Measurements from ENCODE around the gene PTPN1. TPM values are rescaled to one million over a fixed set of nuclear protein-coding genes. Genes with fewer than 3 reads are reported as not detected.
A peak's percentile ranks its signal among the peaks of the same experiment; 100 is the strongest.
"Not testable (repeated sequence)": the region's sequence is repeated elsewhere in the genome, so short reads cannot be mapped to it uniquely, and the experiment has no call there.

The PTPN1 gene
- total and polyA plus RNA-seq, 3 experiments from 2014 or later: 35.7 to 67.3 (median 64.2) TPM

GRCh38 chr20:50563133-50563944, 53.2 kb downstream of the PTPN1 start:
- CTCF ChIA-PET: no interaction called here
- no peaks in the 10 kb centered on the region for H3K27me3 ChIP-seq (ENCODE audit: insufficient read depth, low read length, poor library complexity, severe bottlenecking)
- H3K27ac ChIP-seq (ENCODE audit: low read depth, low read length): no peak overlapping the region
- no peak overlapping the region for H3K4me3 Mint-ChIP-seq
- H3K9me3 ChIP-seq (ENCODE audit: low read length): no peaks in the 10 kb centered on the region
- peaks cover 5 to 77% (median 31%) of the 10 kb centered on the region in 3 donors for H3K36me3 Mint-ChIP-seq
- peaks cover 44 to 77% (median 66%) of the 10 kb centered on the region in 3 donors for H3K4me1 Mint-ChIP-seq
- POLR2A ChIA-PET: interaction anchor here (0.6 to 1.2 kb wide), 3 partner anchors 21 to 871 kb away, joined by 3 to 9 read pairs (median 3); no protein-coding TSS in a partner anchor
- H3K9me3 Mint-ChIP-seq: no peaks in the 10 kb centered on the region
- H3K27me3 Mint-ChIP-seq: no peaks in the 10 kb centered on the region
- H3K36me3 ChIP-seq (ENCODE audit: insufficient read depth, low read length): peaks cover 47% of the 10 kb centered on the region
- peaks cover 25% of the 10 kb centered on the region for H3K4me1 ChIP-seq (ENCODE audit: insufficient read depth, low read length)
- H3K4me3 ChIP-seq (ENCODE audit: low read length): no peak overlapping the region
- peak overlapping the region in 7 of 8 donors; percentile 23 to 81 (median 70) for H3K27ac Mint-ChIP-seq
- no peak for DNase-seq

GRCh38 chr20:50565383-50565782, 55.2 kb downstream of the PTPN1 start:
- H3K36me3 ChIP-seq (ENCODE audit: insufficient read depth, low read length): peaks cover 53% of the 10 kb centered on the region
- POLR2A ChIA-PET: no interaction called here
- Mint-ChIP-seq H3K27ac (peak overlapping the region in 3 of 8 donors; percentile 21 to 83 (median 81)), H3K36me3 (peaks cover 5 to 88% (median 36%) of the 10 kb centered on the region in 3 donors), H3K4me3 (no peak overlapping the region), H3K27me3 (no peaks in the 10 kb centered on the region), H3K4me1 (peaks cover 48 to 78% (median 67%) of the 10 kb centered on the region in 3 donors), H3K9me3 (no peaks in the 10 kb centered on the region)
- H3K9me3 ChIP-seq (ENCODE audit: low read length): no peaks in the 10 kb centered on the region
- H3K4me3 ChIP-seq (ENCODE audit: low read length): no peak overlapping the region
- CTCF ChIA-PET: interaction anchor here (1.7 kb wide), 1 partner anchor 87 kb away, joined by 4 read pairs; no protein-coding TSS in a partner anchor
- H3K4me1 ChIP-seq (ENCODE audit: insufficient read depth, low read length): peaks cover 21% of the 10 kb centered on the region
- no peak for DNase-seq
- H3K27ac ChIP-seq (ENCODE audit: low read depth, low read length): no peak overlapping the region
- no peaks in the 10 kb centered on the region for H3K27me3 ChIP-seq (ENCODE audit: insufficient read depth, low read length, poor library complexity, severe bottlenecking)

- H3K4me3 Mint-ChIP-seq: no peak overlapping the region
- peak overlapping the region in 3 of 8 donors; percentile 22 to 83 (median 32) for H3K27ac Mint-ChIP-seq
- no peaks in the 10 kb centered on the region for H3K9me3 ChIP-seq (ENCODE audit: low read length)
- peaks cover 24% of the 10 kb centered on the region for H3K4me1 ChIP-seq (ENCODE audit: insufficient read depth, low read length)
- H3K36me3 Mint-ChIP-seq: peaks cover 5 to 91% (median 36%) of the 10 kb centered on the region in 3 donors
- no peak for DNase-seq
- CTCF ChIA-PET: interaction anchor here (1.4 kb wide), 1 partner anchor 83 kb away, joined by 4 read pairs; no protein-coding TSS in a partner anchor
- no peaks in the 10 kb centered on the region for H3K27me3 Mint-ChIP-seq
- H3K4me1 Mint-ChIP-seq: peaks cover 51 to 78% (median 68%) of the 10 kb centered on the region in 3 donors
- no peak overlapping the region for H3K27ac ChIP-seq (ENCODE audit: low read depth, low read length)
- H3K9me3 Mint-ChIP-seq: no peaks in the 10 kb centered on the region
- POLR2A ChIA-PET: no interaction called here
- H3K4me3 ChIP-seq (ENCODE audit: low read length): no peak overlapping the region
- no peaks in the 10 kb centered on the region for H3K27me3 ChIP-seq (ENCODE audit: insufficient read depth, low read length, poor library complexity, severe bottlenecking)
- peaks cover 52% of the 10 kb centered on the region for H3K36me3 ChIP-seq (ENCODE audit: insufficient read depth, low read length)
These were observed 55.7 kb downstream of the PTPN1 start for GRCh38 chr20:50565871-50566270.

GRCh38 chr20:50567860-50568548, 57.8 kb downstream of the PTPN1 start:
- CTCF ChIA-PET: no interaction called here
- H3K9me3 ChIP-seq (ENCODE audit: low read length): no peaks in the 10 kb centered on the region
- H3K4me3 Mint-ChIP-seq: no peak overlapping the region
- no peaks in the 10 kb centered on the region for H3K27me3 ChIP-seq (ENCODE audit: insufficient read depth, low read length, poor library complexity, severe bottlenecking)
- H3K36me3 ChIP-seq (ENCODE audit: insufficient read depth, low read length): peaks cover 47% of the 10 kb centered on the region
- H3K4me1 Mint-ChIP-seq: peaks cover 47 to 78% (median 67%) of the 10 kb centered on the region in 3 donors
- peak overlapping the region in 5 of 8 donors; percentile 53 to 90 (median 68) for H3K27ac Mint-ChIP-seq
- peaks cover 3 to 90% (median 28%) of the 10 kb centered on the region in 3 donors for H3K36me3 Mint-ChIP-seq
- POLR2A ChIA-PET: no interaction called here
- no peaks in the 10 kb centered on the region for H3K9me3 Mint-ChIP-seq
- H3K27me3 Mint-ChIP-seq: no peaks in the 10 kb centered on the region
- peaks cover 27% of the 10 kb centered on the region for H3K4me1 ChIP-seq (ENCODE audit: insufficient read depth, low read length)
- H3K27ac ChIP-seq (ENCODE audit: low read depth, low read length): no peak overlapping the region
- H3K4me3 ChIP-seq (ENCODE audit: low read length): no peak overlapping the region
- DNase-seq: no peak

GRCh38 chr20:50568549-50568942, 58.4 kb downstream of the PTPN1 start:
- H3K27ac ChIP-seq (ENCODE audit: low read depth, low read length): no peak overlapping the region
- Mint-ChIP-seq H3K27me3 (no peaks in the 10 kb centered on the region), H3K4me1 (peaks cover 46 to 78% (median 62%) of the 10 kb centered on the region in 3 donors), H3K9me3 (no peaks in the 10 kb centered on the region), H3K4me3 (no peak overlapping the region), H3K36me3 (peaks cover 0 to 90% (median 23%) of the 10 kb centered on the region in 3 donors), H3K27ac (peak overlapping the region in 5 of 8 donors; percentile 24 to 72 (median 56))
- no peaks in the 10 kb centered on the region for H3K27me3 ChIP-seq (ENCODE audit: insufficient read depth, low read length, poor library complexity, severe bottlenecking)
- ChIA-PET POLR2A (no interaction called here), CTCF (no interaction called here)
- peaks cover 27% of the 10 kb centered on the region for H3K4me1 ChIP-seq (ENCODE audit: insufficient read depth, low read length)
- DNase-seq: no peak
- H3K4me3 ChIP-seq (ENCODE audit: low read length): no peak overlapping the region
- no peaks in the 10 kb centered on the region for H3K9me3 ChIP-seq (ENCODE audit: low read length)
- H3K36me3 ChIP-seq (ENCODE audit: insufficient read depth, low read length): peaks cover 47% of the 10 kb centered on the region

GRCh38 chr20:50569487-50569863, 59.3 kb downstream of the PTPN1 start:
- Mint-ChIP-seq H3K4me3 (peak overlapping the region in 1 of 7 donors; percentile 0), H3K36me3 (peaks cover 0 to 95% (median 25%) of the 10 kb centered on the region in 3 donors), H3K4me1 (peaks cover 46 to 80% (median 63%) of the 10 kb centered on the region in 3 donors), H3K27ac (peak overlapping the region in 6 of 8 donors; percentile 56 to 94 (median 68))
- H3K27ac ChIP-seq (ENCODE audit: low read depth, low read length); H3K9me3 ChIP-seq (ENCODE audit: low read length); POLR2A ChIA-PET; H3K9me3 Mint-ChIP-seq; DNase-seq; H3K27me3 Mint-ChIP-seq; H3K27me3 ChIP-seq (ENCODE audit: insufficient read depth, low read length, poor library complexity, severe bottlenecking); H3K4me3 ChIP-seq (ENCODE audit: low read length): not testable (repeated sequence)
- Histone ChIP-seq H3K4me1 (ENCODE audit: insufficient read depth, low read length) (peaks cover 27% of the 10 kb centered on the region), H3K36me3 (ENCODE audit: insufficient read depth, low read length) (peaks cover 50% of the 10 kb centered on the region)
- CTCF ChIA-PET: interaction anchor here (0.9 to 1.6 kb wide), 3 partner anchors 19 to 56 kb away, joined by 3 to 6 read pairs (median 4); no protein-coding TSS in a partner anchor

GRCh38 chr20:50569864-50570836, 60.0 kb downstream of the PTPN1 start:
- Mint-ChIP-seq H3K4me3 (peak overlapping the region in 5 of 7 donors; percentile 18 to 65 (median 44)), H3K9me3 (no peaks in the 10 kb centered on the region), H3K27ac (peak overlapping the region; percentile 46 to 94 (median 77)), H3K27me3 (peaks cover 0 to 2% of the 10 kb centered on the region in 2 donors), H3K36me3 (peaks cover 0 to 95% (median 26%) of the 10 kb centered on the region in 3 donors), H3K4me1 (peaks cover 48 to 80% (median 70%) of the 10 kb centered on the region in 3 donors)
- no peak overlapping the region for H3K4me3 ChIP-seq (ENCODE audit: low read length)
- peak overlapping the region; percentile 18 for H3K27ac ChIP-seq (ENCODE audit: low read depth, low read length)
- peak in 1 of 5 donors; percentile 44 for DNase-seq
- peaks cover 48% of the 10 kb centered on the region for H3K36me3 ChIP-seq (ENCODE audit: insufficient read depth, low read length)
- peaks cover 27% of the 10 kb centered on the region for H3K4me1 ChIP-seq (ENCODE audit: insufficient read depth, low read length)
- no peaks in the 10 kb centered on the region for H3K27me3 ChIP-seq (ENCODE audit: insufficient read depth, low read length, poor library complexity, severe bottlenecking)
- H3K9me3 ChIP-seq (ENCODE audit: low read length): no peaks in the 10 kb centered on the region
- ChIA-PET CTCF (interaction anchor here (0.7 to 1.6 kb wide), 8 partner anchors 19 to 384 kb away, joined by 3 to 6 read pairs (median 4); no protein-coding TSS in a partner anchor), POLR2A (interaction anchor here (0.6 kb wide), 1 partner anchor 8 kb away, joined by 3 read pairs; no protein-coding TSS in a partner anchor)
